HCT116 (cell line): ENCODE data around the gene CBX7. TPM values are rescaled to one million over a fixed set of nuclear protein-coding genes. Genes with fewer than 3 reads are reported as not detected.

Experiments
- ATAC-seq: fragments of 200-7000 bp; cut with Tn5 transposase; 2 replicates; pipeline ENCODE4 v1.9.1; 2020; ENCODE audit warnings: mild to moderate bottlenecking, moderate library complexity
- BruUV-seq: library from RNA; stranded (reverse); fragments of 400-500 nt; replicated peaks from 2 replicates; lab custom pipeline; 2021; lab: Mats Ljungman, UMichigan
- CTCF ChIA-PET: fragments of 300-600 bp; sonication (Branson Sonifier 250); formaldehyde crosslinking; loops from one replicate; lab custom pipeline; 2021; ENCODE audit warnings: antibody characterized with exemption; lab: Charles Lee
- POLR2A ChIA-PET: fragments of 300-600, 350-600 bp; sonication (Branson Sonifier 250); formaldehyde crosslinking; loops from one replicate; lab custom pipeline; 2021; ENCODE audit warnings: antibody characterized with exemption; lab: Charles Lee
- RAD21 ChIA-PET, 2 experiments: fragments of 300-600 bp; sonication (Branson Sonifier 250); formaldehyde crosslinking; loops; one replicate each; lab custom pipeline; 2023; ENCODE audit warnings: low total read pairs in 2 of 2; ENCODE audit not compliant: uncharacterized antibody in 2 of 2, unreplicated experiment in 2 of 2, low non-redundant PET in 1 of 2; lab: Charles Lee
- DNase-seq: peaks from one replicate; pipeline ENCODE4 v3.0.0-alpha.2; 2010; ENCODE audit warnings: low read depth, low spot score
- H2AFZ ChIP-seq: fragments of 200-600 bp; shearing (Covaris generic), sonication (generic); 2 replicates; pipeline ENCODE4 v1.6.1; 2017; ENCODE audit warnings: low read depth, mixed run types, mixed read lengths, antibody characterized with exemption, low read length; ENCODE audit not compliant: poor library complexity, severe bottlenecking
- H3K27ac ChIP-seq: 2 replicates; pipeline ENCODE4 v1.5.1; 2012; ENCODE audit warnings: low read depth, low read length
- H3K27me3 ChIP-seq: fragments of 200-600 bp; sonication (generic); 2 replicates; pipeline ENCODE4 v1.6.1; 2016; ENCODE audit warnings: mixed run types, low read length, mixed read lengths; ENCODE audit not compliant: insufficient read depth
- H3K36me3 ChIP-seq, 2 experiments: fragments of 200-500 bp in 1 of 2; fragments of 200-600 bp in 1 of 2; sonication (Bioruptor generic) in 1 of 2; sonication (generic) in 1 of 2; 2 replicates each; pipeline versions ENCODE4 v1.5.1 to v1.6.1; 2014 to 2016; ENCODE audit warnings: low read length in 2 of 2, inconsistent platforms in 1 of 2, mixed read lengths in 1 of 2, mixed run types in 1 of 2; ENCODE audit not compliant: insufficient read depth in 2 of 2, control insufficient read depth in 1 of 2
- H3K4me1 ChIP-seq, 2 experiments: fragments of 200-600 bp in 1 of 2; sonication (generic) in 1 of 2; 2 replicates each; pipeline versions ENCODE4 v1.5.1 to v1.6.1; 2012 to 2017; ENCODE audit warnings: low read length in 2 of 2, inconsistent platforms in 1 of 2, mild to moderate bottlenecking in 1 of 2, mixed read lengths in 1 of 2, mixed run types in 1 of 2, moderate library complexity in 1 of 2; ENCODE audit not compliant: insufficient read depth in 2 of 2, control insufficient read depth in 1 of 2
- H3K4me2 ChIP-seq: fragments of 200-600 bp; sonication (generic); 2 replicates; pipeline ENCODE4 v1.6.1; 2017; ENCODE audit warnings: mixed run types, low read length, mixed read lengths
- H3K4me3 ChIP-seq, 2 experiments: fragments of 200-600 bp in 1 of 2; sonication (generic) in 1 of 2; replicated peaks in 1 of 2; 2 replicates each; pipeline ENCODE4 v1.5.1; 2011 to 2016; ENCODE audit warnings: low read length in 2 of 2, control low read depth in 1 of 2, low read depth in 1 of 2, mild to moderate bottlenecking in 1 of 2, mixed read lengths in 1 of 2, mixed run types in 1 of 2
- H3K79me2 ChIP-seq: fragments of 200-600 bp; sonication (generic); 2 replicates; pipeline ENCODE4 v1.6.1; 2017; ENCODE audit warnings: mild to moderate bottlenecking, mixed run types, low read length, moderate library complexity, mixed read lengths; ENCODE audit not compliant: insufficient read depth
- H3K9ac ChIP-seq: fragments of 200-600 bp; sonication (generic); 2 replicates; pipeline ENCODE4 v1.6.1; 2016; ENCODE audit warnings: low read length, mixed read lengths
- H3K9me2 ChIP-seq: fragments of 200-600 bp; sonication (generic), shearing (Covaris generic); 2 replicates; pipeline ENCODE4 v1.6.1; 2017; ENCODE audit warnings: mixed run types, mild to moderate bottlenecking, moderate library complexity; ENCODE audit not compliant: insufficient read depth
- H3K9me3 ChIP-seq, 2 experiments: fragments of 200-500 bp in 1 of 2; fragments of 200-600 bp in 1 of 2; sonication (Bioruptor generic) in 1 of 2; sonication (generic) in 1 of 2; 2 replicates each; pipeline ENCODE4 v1.6.1; 2014 to 2017; ENCODE audit warnings: low read length in 2 of 2, mixed read lengths in 2 of 2, inconsistent platforms in 1 of 2, low read depth in 1 of 2, mild to moderate bottlenecking in 1 of 2, mixed run types in 1 of 2, moderate library complexity in 1 of 2; ENCODE audit not compliant: control insufficient read depth in 1 of 2, insufficient read depth in 1 of 2
- H4K20me1 ChIP-seq: fragments of 200-600 bp; sonication (generic), shearing (Covaris generic); 2 replicates; pipeline ENCODE4 v1.6.1; 2017; ENCODE audit warnings: mixed run types, mild to moderate bottlenecking, moderate library complexity; ENCODE audit not compliant: insufficient read depth
- CBX3 ChIP-seq: IDR thresholded peaks from 2 replicates; pipeline ENCODE4 v1.6.1; 2012; ENCODE audit warnings: low read depth
- CEBPB ChIP-seq: IDR thresholded peaks from 2 replicates; pipeline ENCODE4 v1.6.1; 2012; ENCODE audit warnings: low read depth
- CTCF ChIP-seq, 3 experiments: fragments of 200-600 bp in 1 of 3; sonication (generic) in 1 of 3; IDR thresholded peaks in 2 of 3; conservative IDR thresholded peaks in 1 of 3; 2 replicates each; pipeline ENCODE4 v1.5.1; 2012 to 2017; ENCODE audit warnings: low read depth in 2 of 3, low read length in 2 of 3, antibody characterized with exemption in 1 of 3, borderline replicate concordance in 1 of 3, control low read depth in 1 of 3, mild to moderate bottlenecking in 1 of 3, mixed read lengths in 1 of 3, mixed run types in 1 of 3, moderate library complexity in 1 of 3; ENCODE audit not compliant: insufficient read depth in 1 of 3
- EGR1 ChIP-seq: IDR thresholded peaks from 2 replicates; pipeline ENCODE4 v1.6.1; 2012; ENCODE audit warnings: low read depth
- EZH2 ChIP-seq: fragments of 200-600 bp; sonication (generic); IDR thresholded peaks from 2 replicates; pipeline ENCODE4 v1.6.1; 2017; ENCODE audit warnings: antibody characterized with exemption, mixed run types
- EZH2phosphoT487 ChIP-seq: fragments of 200-600 bp; IDR thresholded peaks from 2 replicates; pipeline ENCODE4 v1.6.1; 2018; ENCODE audit warnings: antibody characterized with exemption, borderline replicate concordance
- FOSL1 ChIP-seq: IDR thresholded peaks from 2 replicates; pipeline ENCODE4 v1.6.1; 2012; ENCODE audit warnings: low read depth
- JUND ChIP-seq: IDR thresholded peaks from 2 replicates; pipeline ENCODE4 v1.6.1; 2012
- POLR2A ChIP-seq: IDR thresholded peaks from 2 replicates; pipeline ENCODE4 v1.7.0; 2011; ENCODE audit warnings: borderline replicate concordance; ENCODE audit not compliant: insufficient read depth, insufficient read length; ENCODE audit errors: extremely low read depth
- POLR2AphosphoS5 ChIP-seq: IDR thresholded peaks from 2 replicates; pipeline ENCODE4 v1.6.1; 2011; ENCODE audit warnings: mild to moderate bottlenecking, low read depth, low read length, moderate library complexity
- RAD21 ChIP-seq: IDR thresholded peaks from 2 replicates; pipeline ENCODE4 v1.6.1; 2012; ENCODE audit warnings: low read depth, mild to moderate bottlenecking
- SIN3A ChIP-seq: IDR thresholded peaks from 2 replicates; pipeline ENCODE4 v1.6.1; 2012; ENCODE audit warnings: low read depth
- SP1 ChIP-seq: IDR thresholded peaks from 2 replicates; pipeline ENCODE4 v1.6.1; 2012; ENCODE audit warnings: low read depth
- TCF7L2 ChIP-seq: IDR thresholded peaks from 2 replicates; pipeline ENCODE4 v1.7.0; 2011; ENCODE audit warnings: borderline replicate concordance, inconsistent platforms; ENCODE audit not compliant: insufficient read depth, insufficient read length; ENCODE audit errors: extremely low read depth
- YY1 ChIP-seq: IDR thresholded peaks from 2 replicates; pipeline ENCODE4 v1.6.1; 2011; ENCODE audit warnings: low read length, low read depth, moderate library complexity, mild to moderate bottlenecking; ENCODE audit not compliant: insufficient replicate concordance; ENCODE audit errors: extremely low read depth
- ZNF274 ChIP-seq: fragments of 200-500 bp; sonication (Bioruptor generic); IDR thresholded peaks from 2 replicates; pipeline ENCODE4 v1.6.1; 2014; ENCODE audit warnings: mild to moderate bottlenecking, low read depth, low read length, inconsistent platforms
- intact Hi-C: fragments of 100-400 bp; cut with micrococcal nuclease; formaldehyde crosslinking; loops from 2 replicates; pipeline ENCODE4 v1.10.0; 2022
- total RNA-seq: library from RNA; stranded (reverse); gene quantifications from one replicate; pipeline ENCODE4 v1.2.1, GENCODE V29; 2021; ENCODE audit not compliant: unreplicated experiment
- TF ChIP-seq, protein P1 (sequence below): IDR thresholded peaks from 2 replicates; pipeline ENCODE4 v1.6.1; 2012

Gene CBX7
- total RNA-seq, 1 experiment from 2014 or later, result 20.1 TPM

DNA sequence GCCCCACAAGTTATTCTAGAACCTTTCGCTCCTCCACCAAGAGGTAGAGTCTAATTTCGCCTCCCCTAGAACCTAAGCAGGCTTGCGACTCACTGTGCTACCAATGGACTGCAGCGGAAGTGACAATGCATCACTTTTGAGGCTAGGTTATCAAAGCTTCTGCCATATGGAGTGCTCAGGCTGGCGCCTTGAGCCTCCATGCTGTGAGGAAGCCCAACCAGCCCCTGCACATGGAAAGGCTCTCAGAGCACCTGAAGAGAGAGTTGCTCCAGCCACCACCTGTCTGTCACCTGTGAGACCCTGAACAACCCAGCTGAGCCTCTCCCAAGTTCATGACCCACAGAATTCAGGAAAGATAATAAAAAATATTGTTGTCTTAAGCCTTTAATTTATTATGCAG lies 29.3 kb upstream of the CBX7 start (continued):
- no peak for TF ChIP-seq JUND
- TF ChIP-seq POLR2A, result no peak
- no peak for TF ChIP-seq TCF7L2
- TF ChIP-seq, protein P1, sequence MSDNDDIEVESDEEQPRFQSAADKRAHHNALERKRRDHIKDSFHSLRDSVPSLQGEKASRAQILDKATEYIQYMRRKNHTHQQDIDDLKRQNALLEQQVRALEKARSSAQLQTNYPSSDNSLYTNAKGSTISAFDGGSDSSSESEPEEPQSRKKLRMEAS, result no peak
- no peak for TF ChIP-seq RAD21
- no peak for TF ChIP-seq POLR2AphosphoS5
- no peak for TF ChIP-seq EZH2phosphoT487
- TF ChIP-seq SIN3A, result no peak
- no peak for TF ChIP-seq YY1

- Histone ChIP-seq H3K27ac (no peak overlapping the region), H3K9me2 (no peaks in the 10 kb centered on the region), H3K79me2 (no peaks in the 10 kb centered on the region), H3K4me1 (peaks cover 7 to 50% of the 10 kb centered on the region in 2 experiments), H3K9me3 (peaks cover 0 to 12% of the 10 kb centered on the region in 2 experiments; a peak in 1 of 4 replicates), H2AFZ (no peak overlapping the region), H3K36me3 (no peaks in the 10 kb centered on the region), H3K4me2 (no peak overlapping the region), H3K9ac (no peak overlapping the region), H4K20me1 (no peaks in the 10 kb centered on the region), H3K27me3 (no peaks in the 10 kb centered on the region), H3K4me3 (no peak overlapping the region)
- ATAC-seq, result no peak
- ChIA-PET CTCF (no interaction called here), POLR2A (no interaction called here), RAD21 (no interaction called here)
- no peak for DNase-seq
- intact Hi-C loops, result no loop called here
- TF ChIP-seq TCF7L2, result no peak
- no peak for TF ChIP-seq FOSL1
- TF ChIP-seq CBX3, result no peak
- no peak for TF ChIP-seq EZH2
- no peak for TF ChIP-seq CTCF (IDR thresholded peaks at IDR 0.05 in 2 of 3, conservative IDR thresholded peaks at IDR 0.05 in 1 of 3; ENCODE audit: borderline replicate concordance in 1 of 3, insufficient read depth in 1 of 3, low read depth in 2 of 3, low read length in 2 of 3)
- no peak for TF ChIP-seq EGR1
- no peak for TF ChIP-seq RAD21
- TF ChIP-seq CEBPB, result no peak
- no peak for TF ChIP-seq SP1
- no peak for TF ChIP-seq ZNF274
- TF ChIP-seq SIN3A, result no peak
- no TSS peak for BruUV-seq
Observed at GRCh38 chr22:39181356-39181755, 28.9 kb upstream of the CBX7 start.
